ENCODE results near the gene C19orf85. TPM values are rescaled to one million over a fixed set of nuclear protein-coding genes. Genes with fewer than 3 reads are reported as not detected.
A peak's percentile ranks its signal among the peaks of the same experiment; 100 is the strongest.

Gene C19orf85
- total and polyA plus RNA-seq, 2 donors (not counting 1 experiment from before 2014, with no cell fraction given), result not detected

DNA sequence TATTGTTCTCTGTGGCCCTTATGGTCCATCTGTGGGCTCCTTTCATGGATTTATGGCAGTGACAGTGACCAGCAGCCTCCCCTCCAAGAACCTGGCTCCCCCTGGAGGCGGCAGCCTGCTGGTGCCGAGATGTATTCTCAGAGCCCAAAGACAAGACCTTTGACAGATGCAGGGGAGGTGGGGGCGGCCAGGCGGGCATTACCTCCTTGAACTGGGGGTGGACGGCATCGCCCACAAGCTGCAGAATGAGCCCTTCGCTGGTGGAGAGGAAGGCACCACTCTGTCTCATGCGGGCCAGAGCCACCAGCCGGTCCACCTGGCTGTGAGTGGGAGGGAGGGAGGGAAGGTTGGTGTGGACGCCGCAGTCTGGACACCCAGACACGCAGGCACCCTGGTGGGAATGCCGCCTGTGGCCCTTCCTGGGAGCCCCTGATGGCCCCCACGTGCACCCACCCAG lies 9.7 kb downstream of the C19orf85 start:
- H3K27ac ChIP-seq (ENCODE audit: insufficient read depth, low read length), result no peak overlapping the region
- no peaks in the 10 kb centered on the region for H4K20me1 ChIP-seq (ENCODE audit: control insufficient read depth, extremely low read depth, insufficient read depth, low read length)
- no peak overlapping the region for H3K4me2 ChIP-seq (ENCODE audit: extremely low read depth, insufficient read depth, low read length)
- no peaks in the 10 kb centered on the region for H3K4me1 ChIP-seq (ENCODE audit: control insufficient read depth, extremely low read depth, insufficient read depth, low read length)
- peak in 1 of 2 donors; percentile 25 for DNase-seq (ENCODE audit: low read depth in 2 of 2)
- H2AFZ ChIP-seq (ENCODE audit: low read length), result no peak overlapping the region
- H3K9ac ChIP-seq (ENCODE audit: insufficient read depth, low read length), result no peak overlapping the region
- H3K9me3 ChIP-seq (ENCODE audit: control insufficient read depth, insufficient read depth, low read depth, low read length), result no peaks in the 10 kb centered on the region
- peaks cover 2% of the 10 kb centered on the region for H3K36me3 ChIP-seq (ENCODE audit: control insufficient read depth, insufficient read depth, low read length)
- no peaks in the 10 kb centered on the region for H3K79me2 ChIP-seq (ENCODE audit: control insufficient read depth, insufficient read depth, low read length)
- TF ChIP-seq EZH2 (IDR thresholded peaks at IDR 0.05; ENCODE audit: low read length, missing control alignments), result no peak
- TF ChIP-seq, protein P1, sequence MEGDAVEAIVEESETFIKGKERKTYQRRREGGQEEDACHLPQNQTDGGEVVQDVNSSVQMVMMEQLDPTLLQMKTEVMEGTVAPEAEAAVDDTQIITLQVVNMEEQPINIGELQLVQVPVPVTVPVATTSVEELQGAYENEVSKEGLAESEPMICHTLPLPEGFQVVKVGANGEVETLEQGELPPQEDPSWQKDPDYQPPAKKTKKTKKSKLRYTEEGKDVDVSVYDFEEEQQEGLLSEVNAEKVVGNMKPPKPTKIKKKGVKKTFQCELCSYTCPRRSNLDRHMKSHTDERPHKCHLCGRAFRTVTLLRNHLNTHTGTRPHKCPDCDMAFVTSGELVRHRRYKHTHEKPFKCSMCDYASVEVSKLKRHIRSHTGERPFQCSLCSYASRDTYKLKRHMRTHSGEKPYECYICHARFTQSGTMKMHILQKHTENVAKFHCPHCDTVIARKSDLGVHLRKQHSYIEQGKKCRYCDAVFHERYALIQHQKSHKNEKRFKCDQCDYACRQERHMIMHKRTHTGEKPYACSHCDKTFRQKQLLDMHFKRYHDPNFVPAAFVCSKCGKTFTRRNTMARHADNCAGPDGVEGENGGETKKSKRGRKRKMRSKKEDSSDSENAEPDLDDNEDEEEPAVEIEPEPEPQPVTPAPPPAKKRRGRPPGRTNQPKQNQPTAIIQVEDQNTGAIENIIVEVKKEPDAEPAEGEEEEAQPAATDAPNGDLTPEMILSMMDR (conservative IDR thresholded peaks at IDR 0.05 in 1 of 2, IDR thresholded peaks at IDR 0.05 in 1 of 2; ENCODE audit: low read depth in 1 of 2, low read length in 2 of 2), result peak; percentile 56 to 75
- peaks cover 15% of the 10 kb centered on the region for H3K27me3 ChIP-seq (ENCODE audit: control insufficient read depth, insufficient read depth, low read length)
- H3K4me3 ChIP-seq (replicated peaks in 1 of 4; ENCODE audit: control extremely low read depth in 1 of 4, insufficient read depth in 1 of 4, low read depth in 3 of 4, low read length in 4 of 4), result no peak overlapping the region

DNA sequence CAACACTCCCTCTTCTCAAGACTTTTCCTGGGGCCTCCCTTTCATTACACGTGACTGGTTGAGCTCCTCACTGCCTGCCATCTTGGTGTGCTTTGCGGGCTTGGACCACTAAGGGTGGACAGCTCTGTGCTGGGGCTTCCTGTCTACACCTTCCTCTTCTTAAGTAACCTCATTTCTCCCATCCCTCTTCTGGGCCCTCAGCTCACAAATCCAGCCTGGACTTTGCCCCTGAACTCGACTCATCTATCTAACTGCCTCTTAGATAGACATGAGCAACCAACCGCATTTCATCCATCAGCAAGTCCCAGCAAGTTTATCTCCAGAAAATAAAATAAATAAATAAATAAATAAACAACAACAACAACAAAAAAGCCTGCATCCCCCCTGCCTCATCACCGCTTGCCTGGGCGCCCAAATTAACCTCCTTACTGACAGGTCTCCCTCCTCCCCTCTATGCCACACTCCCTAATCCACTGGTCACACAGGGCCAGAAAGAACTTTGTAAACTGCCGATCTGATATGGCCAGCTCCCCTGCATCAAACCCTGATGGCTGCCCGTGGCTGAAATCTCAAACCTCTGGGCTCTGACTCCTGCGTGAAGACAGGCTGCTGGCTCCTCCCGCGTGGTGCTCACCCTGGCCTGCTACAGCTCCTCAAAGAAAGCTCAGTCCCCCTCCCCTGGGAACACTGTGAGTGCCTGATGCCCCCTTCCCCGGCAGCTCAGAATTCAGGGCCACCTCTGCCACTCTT lies 10.9 kb downstream of the C19orf85 start:
- no peak overlapping the region for H3K9ac ChIP-seq (ENCODE audit: insufficient read depth, low read length)
- H3K4me3 ChIP-seq (replicated peaks in 1 of 4; ENCODE audit: control extremely low read depth in 1 of 4, insufficient read depth in 1 of 4, low read depth in 3 of 4, low read length in 4 of 4), result no peak overlapping the region
- DNase-seq (ENCODE audit: low read depth in 2 of 2), result no peak
- H3K27ac ChIP-seq (ENCODE audit: insufficient read depth, low read length), result no peak overlapping the region
- no peaks in the 10 kb centered on the region for H3K4me1 ChIP-seq (ENCODE audit: control insufficient read depth, extremely low read depth, insufficient read depth, low read length)
- no peaks in the 10 kb centered on the region for H4K20me1 ChIP-seq (ENCODE audit: control insufficient read depth, extremely low read depth, insufficient read depth, low read length)
- H3K27me3 ChIP-seq (ENCODE audit: control insufficient read depth, insufficient read depth, low read length), result peaks cover 15% of the 10 kb centered on the region
- TF ChIP-seq, protein P1 (conservative IDR thresholded peaks at IDR 0.05 in 1 of 2, IDR thresholded peaks at IDR 0.05 in 1 of 2; ENCODE audit: low read depth in 1 of 2, low read length in 2 of 2), result no peak
- no peak for TF ChIP-seq EZH2 (IDR thresholded peaks at IDR 0.05; ENCODE audit: low read length, missing control alignments)
- H3K4me2 ChIP-seq (ENCODE audit: extremely low read depth, insufficient read depth, low read length), result no peak overlapping the region
- no peaks in the 10 kb centered on the region for H3K79me2 ChIP-seq (ENCODE audit: control insufficient read depth, insufficient read depth, low read length)
- peaks cover 2% of the 10 kb centered on the region for H3K36me3 ChIP-seq (ENCODE audit: control insufficient read depth, insufficient read depth, low read length)
- H2AFZ ChIP-seq (ENCODE audit: low read length), result no peak overlapping the region
- H3K9me3 ChIP-seq (ENCODE audit: control insufficient read depth, insufficient read depth, low read depth, low read length), result no peaks in the 10 kb centered on the region

DNA sequence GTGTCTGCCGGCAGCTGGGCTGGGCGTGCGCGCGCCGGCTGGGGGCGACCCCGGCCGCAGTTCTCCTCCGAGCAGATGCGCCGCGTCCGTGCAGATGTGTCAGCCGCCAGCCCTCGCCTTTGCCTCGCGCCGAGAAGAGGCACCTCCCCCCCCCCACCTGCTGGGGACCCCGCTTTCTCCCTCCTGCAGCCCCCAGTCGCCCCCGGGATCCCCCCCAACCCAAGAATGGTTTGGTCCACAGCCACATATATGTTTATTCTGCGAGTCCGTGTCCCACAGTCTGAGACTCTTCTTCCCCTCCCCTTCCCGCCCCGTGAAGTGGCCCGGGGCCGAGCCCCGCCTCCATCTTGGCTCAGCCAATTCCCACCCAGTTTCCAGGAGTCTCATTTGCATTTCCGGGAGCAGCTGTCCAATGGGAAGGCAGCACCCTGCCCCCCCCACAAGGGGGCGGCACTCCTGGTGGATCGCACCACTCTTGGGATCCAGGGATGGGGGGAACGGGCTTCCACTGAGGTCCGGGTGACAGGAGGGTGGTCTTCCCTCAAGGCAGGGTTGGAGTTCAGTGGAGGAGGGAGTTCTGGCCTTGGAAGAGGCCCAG lies 11.7 kb downstream of the C19orf85 start:
- Histone ChIP-seq H3K4me3 (replicated peaks in 1 of 4; ENCODE audit: control extremely low read depth in 1 of 4, insufficient read depth in 1 of 4, low read depth in 3 of 4, low read length in 4 of 4) (no peak overlapping the region), H3K9me3 (ENCODE audit: control insufficient read depth, insufficient read depth, low read depth, low read length) (no peaks in the 10 kb centered on the region), H2AFZ (ENCODE audit: low read length) (no peak overlapping the region), H3K4me2 (ENCODE audit: extremely low read depth, insufficient read depth, low read length) (no peak overlapping the region), H3K79me2 (ENCODE audit: control insufficient read depth, insufficient read depth, low read length) (no peaks in the 10 kb centered on the region), H3K27ac (ENCODE audit: insufficient read depth, low read length) (no peak overlapping the region), H3K9ac (ENCODE audit: insufficient read depth, low read length) (no peak overlapping the region), H3K4me1 (ENCODE audit: control insufficient read depth, extremely low read depth, insufficient read depth, low read length) (no peaks in the 10 kb centered on the region), H3K36me3 (ENCODE audit: control insufficient read depth, insufficient read depth, low read length) (peaks cover 2% of the 10 kb centered on the region), H4K20me1 (ENCODE audit: control insufficient read depth, extremely low read depth, insufficient read depth, low read length) (no peaks in the 10 kb centered on the region), H3K27me3 (ENCODE audit: control insufficient read depth, insufficient read depth, low read length) (peaks cover 15% of the 10 kb centered on the region)
- peak; percentile 65 to 73 for DNase-seq (ENCODE audit: low read depth in 2 of 2)
- no peak for TF ChIP-seq EZH2 (IDR thresholded peaks at IDR 0.05; ENCODE audit: low read length, missing control alignments)
- TF ChIP-seq, protein P1 (conservative IDR thresholded peaks at IDR 0.05 in 1 of 2, IDR thresholded peaks at IDR 0.05 in 1 of 2; ENCODE audit: low read depth in 1 of 2, low read length in 2 of 2), result peak in 1 of 2 donors; percentile 14

Measured in fibroblast of lung (primary cell).